ENCODE results near the gene KCTD8.

GRCh38 chr4:44438687-44439086, 9.9 kb downstream of the KCTD8 start:
- no peak for TF ChIP-seq CTCF (IDR thresholded peaks at IDR 0.05; ENCODE audit: low read length)
- no peak for TF ChIP-seq EZH2 (optimal IDR thresholded peaks at IDR 0.05; ENCODE audit: low read depth, low read length)
- no peak for TF ChIP-seq EZH2phosphoT487 (IDR thresholded peaks at IDR 0.05; ENCODE audit: low read length)

Data from MM.1S (cell line).